B cell (primary cell): Measurements from ENCODE around the gene PTPRN2. TPM values are rescaled to one million over a fixed set of nuclear protein-coding genes. Genes with fewer than 3 reads are reported as not detected.

Source experiments
- ATAC-seq: fragments of 200-7000 bp; cut with Tn5 transposase; one replicate; pipeline ENCODE4 v1.10.0; 2021; ENCODE audit warnings: low read depth, mild to moderate bottlenecking, moderate number of reproducible peaks, moderate library complexity
- CTCF ChIA-PET: fragments of 350-600 bp; sonication (Branson Sonifier 250); formaldehyde crosslinking; loops from one replicate; lab custom pipeline; 2021; ENCODE audit warnings: antibody characterized with exemption, inconsistent platforms; lab: Charles Lee
- POLR2A ChIA-PET: fragments of 350-600 bp; sonication (Branson Sonifier 250); formaldehyde crosslinking; loops from one replicate; lab custom pipeline; 2021; ENCODE audit warnings: antibody characterized with exemption; lab: Charles Lee
- DNase-seq: peaks from one replicate; pipeline ENCODE4 v3.0.0; 2013
- H2AFZ ChIP-seq: 2 replicates; pipeline ENCODE4 v1.6.1; 2012; ENCODE audit warnings: mild to moderate bottlenecking, low read depth, low read length; ENCODE audit not compliant: insufficient read depth, poor library complexity, severe bottlenecking
- H3K27ac ChIP-seq, 2 donors: 1 replicate in 1 of 2; 2 replicates in 1 of 2; pipeline ENCODE4 v1.5.1; 2012 to 2013; ENCODE audit warnings: low read length in 2 of 2, mild to moderate bottlenecking in 2 of 2, moderate library complexity in 1 of 2
- H3K27me3 ChIP-seq, 4 experiments: fragments of 200-600 bp in 1 of 4; sonication (generic) in 1 of 4; replicated peaks in 1 of 4; 1 replicate in 2 of 4; 2 replicates in 2 of 4; pipeline versions ENCODE4 v1.6.1 to v1.7.0; 2013 to 2016; ENCODE audit warnings: low read length in 3 of 4, mild to moderate bottlenecking in 2 of 4, mixed read lengths in 1 of 4, moderate library complexity in 1 of 4; ENCODE audit not compliant: insufficient read depth in 4 of 4, control insufficient read depth in 3 of 4; ENCODE audit errors: control extremely low read depth in 1 of 4
- H3K36me3 ChIP-seq, 2 experiments: replicated peaks in 1 of 2; 1 replicate in 1 of 2; 2 replicates in 1 of 2; pipeline versions ENCODE4 v1.6.1 to v1.7.1; 2013; ENCODE audit warnings: low read length in 1 of 2; ENCODE audit not compliant: insufficient read depth in 2 of 2, control insufficient read depth in 1 of 2; ENCODE audit errors: control extremely low read depth in 1 of 2, extremely low read depth in 1 of 2
- H3K4me1 ChIP-seq, 2 donors: fragments of 200-600 bp in 1 of 2; sonication (generic) in 1 of 2; 1 replicate in 1 of 2; 2 replicates in 1 of 2; pipeline versions ENCODE4 v1.5.1 to v1.6.1; 2013 to 2017; ENCODE audit warnings: low read length in 2 of 2; ENCODE audit not compliant: control insufficient read depth in 2 of 2, insufficient read depth in 2 of 2
- H3K4me2 ChIP-seq: replicated peaks from 2 replicates; pipeline ENCODE3; 2012; ENCODE audit warnings: mild to moderate bottlenecking, low read depth, low read length; ENCODE audit not compliant: poor library complexity, severe bottlenecking
- H3K4me3 ChIP-seq, 5 experiments: fragments of 200-600 bp in 1 of 5; sonication (generic) in 1 of 5; 1 replicate in 3 of 5; 2 replicates in 2 of 5; pipeline versions ENCODE4 v1.5.1 to v1.7.0; 2011 to 2016; ENCODE audit warnings: low read length in 4 of 5, mild to moderate bottlenecking in 4 of 5, low read depth in 2 of 5, control low read depth in 1 of 5, moderate library complexity in 1 of 5; ENCODE audit not compliant: insufficient read depth in 1 of 5; ENCODE audit errors: control extremely low read depth in 1 of 5, extremely low read depth in 1 of 5
- H3K79me2 ChIP-seq: fragments of 200-600 bp; sonication (generic); one replicate; pipeline ENCODE4 v1.6.0; 2016; ENCODE audit warnings: low read length; ENCODE audit not compliant: control insufficient read depth, insufficient read depth
- H3K9ac ChIP-seq: fragments of 200-600 bp; sonication (generic); 2 replicates; pipeline ENCODE4 v1.6.1; 2017; ENCODE audit warnings: mild to moderate bottlenecking, low read length, moderate library complexity
- H3K9me3 ChIP-seq, 3 donors: one replicate each; pipeline versions ENCODE4 v1.6.1 to v1.7.1; 2013; ENCODE audit warnings: low read length in 2 of 3; ENCODE audit not compliant: control insufficient read depth in 2 of 3, insufficient read depth in 1 of 3; ENCODE audit errors: control extremely low read depth in 1 of 3
- H4K20me1 ChIP-seq: 2 replicates; pipeline ENCODE4 v1.6.0; 2012; ENCODE audit warnings: mild to moderate bottlenecking, low read length; ENCODE audit not compliant: insufficient read depth, control insufficient read depth, poor library complexity, severe bottlenecking
- H3K27ac Mint-ChIP-seq: one replicate; pipeline ENCODE4 v1.8.0; 2021; ENCODE audit warnings: mixed read lengths
- H3K27me3 Mint-ChIP-seq: one replicate; pipeline ENCODE4 v1.8.0; 2021; ENCODE audit warnings: mixed read lengths
- H3K4me1 Mint-ChIP-seq: one replicate; pipeline ENCODE4 v1.8.0; 2021; ENCODE audit warnings: mixed read lengths
- H3K4me3 Mint-ChIP-seq: one replicate; pipeline ENCODE4 v1.8.0; 2021; ENCODE audit warnings: mixed read lengths
- H3K9me3 Mint-ChIP-seq: one replicate; pipeline ENCODE4 v1.8.0; 2022; ENCODE audit warnings: mixed read lengths; ENCODE audit not compliant: insufficient read depth
- EZH2 ChIP-seq: IDR thresholded peaks from 2 replicates; pipeline ENCODE4 v1.6.1; 2012; ENCODE audit warnings: borderline replicate concordance, low read depth, mild to moderate bottlenecking, moderate library complexity, low read length; ENCODE audit not compliant: insufficient read depth, poor library complexity, severe bottlenecking
- WGBS: methylation state at CpG from one replicate; pipeline ENCODE4 v1.1.5; 2013; ENCODE audit warnings: missing lambda C conversion rate; ENCODE audit not compliant: insufficient coverage; 5-methylcytosine and 5-hydroxymethylcytosine counted together
- intact Hi-C: fragments of 100-400 bp; cut with micrococcal nuclease; formaldehyde crosslinking; loops from one replicate; pipeline ENCODE4 v1.10.0; 2022
- polyA plus RNA-seq: library from polyadenylated mRNA; depleted of rRNA; stranded (reverse); fragments of >200 nt; gene quantifications from 2 replicates; pipeline ENCODE4 v1.2.3, GENCODE V29; 2012
- total RNA-seq, 2 donors: library from RNA; stranded (reverse); fragments of 120-200 nt in 1 of 2; gene quantifications; 1 replicate in 1 of 2; 2 replicates in 1 of 2; pipeline versions ENCODE4 v1.2.3 to v1.2.4, GENCODE V29; 2013 to 2022
- TF ChIP-seq, protein P1 (sequence below): fragments of 200-600 bp; IDR thresholded peaks from one replicate; pipeline ENCODE4 v1.8.0; 2022; ENCODE audit warnings: antibody characterized with exemption, mild to moderate bottlenecking

The PTPRN2 gene
- total and polyA plus RNA-seq, 2 donors (not counting 1 experiment from before 2014, with no cell fraction given): 2.0 to 5.0 TPM

DNA sequence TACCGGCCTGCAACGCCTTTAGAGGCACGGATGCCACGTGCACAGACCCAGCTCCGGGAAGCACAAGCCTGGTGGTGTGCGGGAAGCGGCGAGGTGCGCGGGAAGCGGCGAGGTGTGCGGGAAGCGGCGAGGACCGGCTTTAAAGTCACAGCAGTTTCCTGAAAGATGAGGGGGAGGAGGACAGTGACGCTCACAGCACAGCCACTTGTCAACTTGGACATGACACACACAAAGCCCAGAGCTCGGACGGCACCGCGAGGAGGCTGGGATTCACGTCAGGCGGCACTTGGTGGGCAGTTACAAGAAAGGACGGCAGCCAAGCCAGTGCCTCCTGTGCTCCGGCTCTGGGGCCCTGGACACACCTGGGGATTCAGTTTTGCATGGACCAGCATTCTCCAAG lies 724.9 kb downstream of the PTPRN2 start:
- ChIA-PET CTCF (no interaction called here), POLR2A (no interaction called here)
- no peak overlapping the region for H3K4me3 ChIP-seq
- Mint-ChIP-seq H3K27me3 (no peaks in the 10 kb centered on the region), H3K27ac (no peak overlapping the region), H3K4me3 (no peak overlapping the region), H3K4me1 (no peaks in the 10 kb centered on the region), H3K9me3 (no peaks in the 10 kb centered on the region)
- H3K4me2 ChIP-seq: no peak overlapping the region
- TF ChIP-seq EZH2: no peak
- TF ChIP-seq, protein P1, sequence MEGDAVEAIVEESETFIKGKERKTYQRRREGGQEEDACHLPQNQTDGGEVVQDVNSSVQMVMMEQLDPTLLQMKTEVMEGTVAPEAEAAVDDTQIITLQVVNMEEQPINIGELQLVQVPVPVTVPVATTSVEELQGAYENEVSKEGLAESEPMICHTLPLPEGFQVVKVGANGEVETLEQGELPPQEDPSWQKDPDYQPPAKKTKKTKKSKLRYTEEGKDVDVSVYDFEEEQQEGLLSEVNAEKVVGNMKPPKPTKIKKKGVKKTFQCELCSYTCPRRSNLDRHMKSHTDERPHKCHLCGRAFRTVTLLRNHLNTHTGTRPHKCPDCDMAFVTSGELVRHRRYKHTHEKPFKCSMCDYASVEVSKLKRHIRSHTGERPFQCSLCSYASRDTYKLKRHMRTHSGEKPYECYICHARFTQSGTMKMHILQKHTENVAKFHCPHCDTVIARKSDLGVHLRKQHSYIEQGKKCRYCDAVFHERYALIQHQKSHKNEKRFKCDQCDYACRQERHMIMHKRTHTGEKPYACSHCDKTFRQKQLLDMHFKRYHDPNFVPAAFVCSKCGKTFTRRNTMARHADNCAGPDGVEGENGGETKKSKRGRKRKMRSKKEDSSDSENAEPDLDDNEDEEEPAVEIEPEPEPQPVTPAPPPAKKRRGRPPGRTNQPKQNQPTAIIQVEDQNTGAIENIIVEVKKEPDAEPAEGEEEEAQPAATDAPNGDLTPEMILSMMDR: no peak
- H2AFZ ChIP-seq: no peak overlapping the region
- H4K20me1 ChIP-seq: no peaks in the 10 kb centered on the region
- H3K27ac ChIP-seq: no peak overlapping the region
- no peaks in the 10 kb centered on the region for H3K27me3 ChIP-seq
- H3K36me3 ChIP-seq: no peaks in the 10 kb centered on the region
- H3K9me3 ChIP-seq: peaks cover 0 to 43% (median 0%) of the 10 kb centered on the region in 3 donors
- DNase-seq (no peak), ATAC-seq (no peak)
- H3K9ac ChIP-seq: no peak overlapping the region
- 95% methylated on average over 24 of the region's 25 CpGs for WGBS
- no peaks in the 10 kb centered on the region for H3K4me1 ChIP-seq
- intact Hi-C loops: no loop called here
- H3K79me2 ChIP-seq: no peaks in the 10 kb centered on the region

GRCh38 chr7:157861551-157861950 lies 726.1 kb downstream of the PTPRN2 start:
- CTCF ChIA-PET: no interaction called here
- ATAC-seq (no peak), DNase-seq (no peak)
- Histone ChIP-seq H2AFZ (no peak overlapping the region), H4K20me1 (no peaks in the 10 kb centered on the region), H3K36me3 (no peaks in the 10 kb centered on the region), H3K27ac (no peak overlapping the region), H3K4me1 (no peaks in the 10 kb centered on the region), H3K9me3 (peaks cover 0 to 39% (median 0%) of the 10 kb centered on the region in 3 donors), H3K27me3 (no peaks in the 10 kb centered on the region), H3K9ac (no peak overlapping the region), H3K79me2 (no peaks in the 10 kb centered on the region), H3K4me2 (no peak overlapping the region), H3K4me3 (no peak overlapping the region)
- H3K9me3 Mint-ChIP-seq: no peaks in the 10 kb centered on the region
- TF ChIP-seq, protein P1: no peak
- TF ChIP-seq EZH2: no peak
- POLR2A ChIA-PET: no interaction called here
- 97% methylated on average over 9 of the region's 17 CpGs for WGBS
- H3K4me1 Mint-ChIP-seq: no peaks in the 10 kb centered on the region
- H3K4me3 Mint-ChIP-seq: no peak overlapping the region
- no peak overlapping the region for H3K27ac Mint-ChIP-seq
- intact Hi-C loops: no loop called here
- H3K27me3 Mint-ChIP-seq: no peaks in the 10 kb centered on the region
